H1 (cell line): ENCODE data around the gene CKS1B. TPM values are rescaled to one million over a fixed set of nuclear protein-coding genes. Genes with fewer than 3 reads are reported as not detected.

ENCODE experiments used
- CTCF ChIA-PET: fragments of 300-600 bp; sonication (Branson Sonifier 250); formaldehyde crosslinking; loops from one replicate; lab custom pipeline; 2021; ENCODE audit not compliant: partially characterized antibody; lab: Charles Lee
- POLR2A ChIA-PET: fragments of 300-600 bp; sonication (Branson Sonifier 250); formaldehyde crosslinking; loops from one replicate; lab custom pipeline; 2021; ENCODE audit warnings: inconsistent platforms; ENCODE audit not compliant: partially characterized antibody; lab: Charles Lee
- DNase-seq, 2 experiments: peaks; one replicate each; pipeline versions ENCODE4 v3.0.0 to v3.0.0-alpha.2; 2010 to 2022; ENCODE audit warnings: low spot score in 2 of 2, low read depth in 1 of 2, mixed read lengths in 1 of 2
- FAIRE-seq: peaks from 2 replicates; lab custom pipeline; 2011; peaks lifted over from hg19 to GRCh38; lab: Jason Lieb, UNC
- H2AFZ ChIP-seq: 2 replicates; pipeline ENCODE4 v1.8.1; 2012; ENCODE audit warnings: low read length, inconsistent platforms
- H2AK5ac ChIP-seq: 2 replicates; pipeline ENCODE4 v1.6.1; 2013; ENCODE audit warnings: low read depth, low read length
- H2BK120ac ChIP-seq: replicated peaks from 2 replicates; pipeline ENCODE3; 2013; ENCODE audit warnings: low read depth, low read length, inconsistent platforms
- H2BK12ac ChIP-seq: 2 replicates; pipeline ENCODE4 v1.6.1; 2013; ENCODE audit warnings: low read depth, low read length
- H2BK15ac ChIP-seq: 2 replicates; pipeline ENCODE4 v1.6.1; 2013; ENCODE audit warnings: low read length
- H2BK20ac ChIP-seq: 2 replicates; pipeline ENCODE4 v1.6.1; 2013; ENCODE audit warnings: low read length
- H2BK5ac ChIP-seq: 2 replicates; pipeline ENCODE4 v1.6.1; 2013; ENCODE audit warnings: low read depth, low read length
- H3K14ac ChIP-seq: 2 replicates; pipeline ENCODE4 v1.6.1; 2013; ENCODE audit warnings: inconsistent platforms; ENCODE audit not compliant: insufficient read length
- H3K18ac ChIP-seq: 2 replicates; pipeline ENCODE4 v1.6.1; 2013; ENCODE audit warnings: low read length; ENCODE audit errors: extremely low read depth
- H3K23ac ChIP-seq: 2 replicates; pipeline ENCODE4 v1.6.1; 2013; ENCODE audit warnings: inconsistent platforms; ENCODE audit not compliant: insufficient read length
- H3K23me2 ChIP-seq: 2 replicates; pipeline ENCODE4 v1.6.1; 2013; ENCODE audit warnings: low read depth, low read length
- H3K27ac ChIP-seq: 2 replicates; pipeline ENCODE4 v1.6.1; 2011; ENCODE audit warnings: low read depth, low read length, inconsistent platforms
- H3K27me3 ChIP-seq, 4 experiments: replicated peaks in 1 of 4; 1 replicate in 1 of 4; 2 replicates in 3 of 4; pipeline versions ENCODE4 v1.6.1 to v1.8.1; 2011 to 2013; ENCODE audit warnings: low read length in 3 of 4, mild to moderate bottlenecking in 3 of 4, inconsistent platforms in 2 of 4, mixed read lengths in 2 of 4, moderate library complexity in 1 of 4; ENCODE audit not compliant: control insufficient read depth in 3 of 4, insufficient read depth in 3 of 4; ENCODE audit errors: extremely low read depth in 1 of 4
- H3K36me3 ChIP-seq, 4 experiments: 2 replicates each; pipeline versions ENCODE4 v1.6.1 to v1.8.1; 2011 to 2013; ENCODE audit warnings: mild to moderate bottlenecking in 4 of 4, low read length in 3 of 4, moderate library complexity in 2 of 4, control low read depth in 1 of 4, inconsistent platforms in 1 of 4; ENCODE audit not compliant: insufficient read depth in 4 of 4, control insufficient read depth in 2 of 4
- H3K4ac ChIP-seq: replicated peaks from 2 replicates; pipeline ENCODE3; 2013; ENCODE audit warnings: low read length, low read depth, mixed read lengths, inconsistent platforms; ENCODE audit not compliant: insufficient read length
- H3K4me1 ChIP-seq, 4 experiments: replicated peaks in 1 of 4; 1 replicate in 1 of 4; 2 replicates in 3 of 4; pipeline versions ENCODE4 v1.6.1 to v1.8.1; 2011 to 2013; ENCODE audit warnings: low read length in 3 of 4, inconsistent platforms in 2 of 4, mixed read lengths in 1 of 4; ENCODE audit not compliant: insufficient read depth in 4 of 4, control insufficient read depth in 3 of 4
- H3K4me2 ChIP-seq, 2 experiments: 2 replicates each; pipeline versions ENCODE4 v1.6.1 to v1.8.1; 2011 to 2013; ENCODE audit warnings: low read depth in 2 of 2, low read length in 2 of 2, control low read depth in 1 of 2, inconsistent platforms in 1 of 2, mild to moderate bottlenecking in 1 of 2; ENCODE audit not compliant: insufficient read depth in 1 of 2
- H3K4me3 ChIP-seq, 4 experiments: fragments of 200-600, 300-600 bp in 1 of 4; sonication (generic), shearing (Covaris generic), sonication (Bioruptor Twin) in 1 of 4; 2 replicates each; pipeline versions ENCODE4 v1.5.1 to v1.8.1; 2011 to 2016; ENCODE audit warnings: low read length in 4 of 4, low read depth in 3 of 4, control low read depth in 2 of 4, inconsistent platforms in 2 of 4, mild to moderate bottlenecking in 2 of 4, mixed read lengths in 1 of 4, moderate library complexity in 1 of 4; ENCODE audit not compliant: insufficient read depth in 2 of 4; ENCODE audit errors: extremely low read depth in 1 of 4
- H3K56ac ChIP-seq: replicated peaks from 2 replicates; pipeline ENCODE3; 2013; ENCODE audit warnings: low read depth, mild to moderate bottlenecking, mixed read lengths, low read length, inconsistent platforms; ENCODE audit not compliant: insufficient read length
- H3K79me1 ChIP-seq: 2 replicates; pipeline ENCODE4 v1.6.1; 2013; ENCODE audit warnings: low read depth, low read length, control low read depth
- H3K79me2 ChIP-seq, 2 experiments: 2 replicates each; pipeline versions ENCODE4 v1.6.1 to v1.8.1; 2012 to 2013; ENCODE audit warnings: low read length in 2 of 2, mild to moderate bottlenecking in 2 of 2, inconsistent platforms in 1 of 2; ENCODE audit not compliant: insufficient read depth in 2 of 2, control insufficient read depth in 1 of 2
- H3K9ac ChIP-seq, 4 experiments: replicated peaks in 1 of 4; 1 replicate in 1 of 4; 2 replicates in 3 of 4; pipeline versions ENCODE4 v1.6.1 to v1.8.1; 2011 to 2013; ENCODE audit warnings: low read depth in 3 of 4, low read length in 3 of 4, control low read depth in 2 of 4, mild to moderate bottlenecking in 2 of 4, moderate library complexity in 2 of 4, inconsistent platforms in 1 of 4; ENCODE audit errors: extremely low read depth in 1 of 4
- H3K9me3 ChIP-seq, 2 experiments: 2 replicates each; pipeline versions ENCODE4 v1.6.1 to v1.8.1; 2012 to 2013; ENCODE audit warnings: mild to moderate bottlenecking in 2 of 2, moderate library complexity in 2 of 2, control low read depth in 1 of 2, inconsistent platforms in 1 of 2, low read depth in 1 of 2, low read length in 1 of 2, mixed read lengths in 1 of 2; ENCODE audit not compliant: insufficient read depth in 2 of 2
- H4K20me1 ChIP-seq, 2 experiments: replicated peaks in 1 of 2; 2 replicates each; pipeline versions ENCODE3 to v1.8.1; 2011 to 2013; ENCODE audit warnings: inconsistent platforms in 2 of 2, low read length in 2 of 2, mild to moderate bottlenecking in 1 of 2; ENCODE audit not compliant: insufficient read depth in 2 of 2, control insufficient read depth in 1 of 2
- H4K5ac ChIP-seq: 2 replicates; pipeline ENCODE4 v1.6.1; 2013; ENCODE audit warnings: low read length, low read depth, mixed read lengths, inconsistent platforms; ENCODE audit not compliant: insufficient read length
- H4K8ac ChIP-seq: 2 replicates; pipeline ENCODE4 v1.8.0; 2013; ENCODE audit warnings: mild to moderate bottlenecking, moderate library complexity, low read length, inconsistent platforms; ENCODE audit not compliant: insufficient read depth; ENCODE audit errors: extremely low read depth
- H4K91ac ChIP-seq: replicated peaks from 2 replicates; pipeline ENCODE3; 2013; ENCODE audit warnings: low read length, mixed read lengths, inconsistent platforms; ENCODE audit not compliant: insufficient read length
- ASH2L ChIP-seq: fragments of 200-600, 300-600 bp; sonication (generic); IDR thresholded peaks from one replicate; pipeline ENCODE4 v1.7.1; 2017; ENCODE audit warnings: low read length
- ATF2 ChIP-seq: IDR thresholded peaks from 2 replicates; pipeline ENCODE4 v1.6.1; 2012; ENCODE audit warnings: low read length, inconsistent platforms
- CBX8 ChIP-seq: fragments of 300-800, 300-1000 bp; sonication (generic); IDR thresholded peaks from 2 replicates; pipeline ENCODE4 v1.7.1; 2016; ENCODE audit warnings: low read depth, low read length, borderline replicate concordance
- CEBPB ChIP-seq: IDR thresholded peaks from 2 replicates; pipeline ENCODE4 v1.6.1; 2012; ENCODE audit warnings: low read depth, low read length
- KDM1A ChIP-seq: fragments of 200-600, 300-600 bp; sonication (generic); IDR thresholded peaks from 2 replicates; pipeline ENCODE4 v1.7.1; 2016; ENCODE audit warnings: mild to moderate bottlenecking, low read length, borderline replicate concordance
- MAFK ChIP-seq: IDR thresholded peaks from 2 replicates; pipeline ENCODE4 v1.6.1; 2012; ENCODE audit warnings: low read depth, mild to moderate bottlenecking, improper control_type of control experiment, low read length
- PHF8 ChIP-seq: fragments of 200-600 bp; sonication (generic); conservative IDR thresholded peaks from 2 replicates; pipeline ENCODE4 v1.7.1; 2012; ENCODE audit warnings: low read depth, mild to moderate bottlenecking, inconsistent platforms, low read length, moderate library complexity
- SP1 ChIP-seq: IDR thresholded peaks from 2 replicates; pipeline ENCODE4 v1.6.1; 2011; ENCODE audit warnings: low read depth, low read length
- SUZ12 ChIP-seq: fragments of 200-600 bp; sonication (generic); IDR thresholded peaks from 2 replicates; pipeline ENCODE4 v1.6.1; 2012; ENCODE audit warnings: mild to moderate bottlenecking, inconsistent platforms, low read length, moderate library complexity, mixed read lengths
- WGBS, 2 experiments: shearing (Covaris generic) in 1 of 2; methylation state at CpG; one replicate each; pipeline versions ENCODE4 v1.1.6 to v1.1.7; 2013 to 2015; ENCODE audit warnings: low lambda C conversion rate in 2 of 2, mixed read lengths in 2 of 2, inconsistent platforms in 1 of 2, low coverage in 1 of 2, missing lambda C conversion rate in 1 of 2; ENCODE audit not compliant: insufficient replicate concordance in 2 of 2, insufficient coverage in 1 of 2, insufficient read length in 1 of 2; ENCODE audit errors: extremely low coverage in 1 of 2, missing lambda C conversion rate in 1 of 2; 5-methylcytosine and 5-hydroxymethylcytosine counted together
- polyA plus RNA-seq, 7 experiments: library from polyadenylated mRNA; depleted of rRNA in 3 of 7; stranded (reverse) in 5 of 7; unstranded in 2 of 7; fragments of >200 nt in 5 of 7; fragments of 200-250 nt in 2 of 7; gene quantifications; 1 replicate in 5 of 7; 2 replicates in 1 of 7; 4 replicates in 1 of 7; pipeline versions ENCODE4 v1.2.1 to v1.2.3, GENCODE V29; 2011 to 2013; ENCODE audit warnings: missing spikeins in 2 of 7, mixed read lengths in 2 of 7
- total RNA-seq: library from RNA; stranded (reverse); fragmentation: NEBNext Ultra II Directional; extraction: Animal tissue kit (Norgen Biotek cat#: 25700); gene quantifications from 2 replicates; pipeline ENCODE4 v1.2.1, GENCODE V29; 2021

CKS1B gene
- total and polyA plus RNA-seq, 2 of the 8 experiments (the other 6 are each of a cell fraction or from before 2014, with no cell fraction given): 294 to 1,025 TPM

DNA sequence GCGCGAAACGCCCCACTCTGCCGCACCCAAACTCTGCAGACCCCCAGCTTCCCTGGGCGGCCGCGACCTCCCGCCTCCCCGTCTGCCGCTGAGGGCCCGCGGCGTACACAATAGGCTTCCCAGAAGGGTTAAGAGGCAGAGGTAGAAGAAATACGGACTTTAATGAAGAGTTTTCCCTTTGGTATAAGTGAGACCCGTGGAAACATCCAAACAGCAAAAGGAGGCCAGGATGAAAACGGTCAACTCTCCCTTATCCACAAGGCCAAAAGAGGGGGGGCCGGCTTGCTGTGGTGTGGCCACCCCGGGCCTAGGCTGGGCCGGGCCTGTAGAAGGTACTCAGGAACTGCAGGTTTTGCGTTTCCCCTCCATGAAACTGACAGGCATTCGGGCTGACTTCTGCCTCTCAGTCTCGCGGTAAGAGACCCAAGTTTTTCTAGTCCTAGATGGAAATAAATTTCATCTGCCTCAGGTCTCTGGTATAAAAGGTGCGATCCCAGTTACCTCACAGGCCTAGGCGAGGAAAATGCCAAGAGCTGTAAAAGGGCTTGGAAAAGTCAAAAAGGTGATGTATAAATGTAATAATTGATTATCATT, 12.2 kb upstream of the CKS1B start:
- Histone ChIP-seq H3K18ac (peak overlapping the region; percentile 28; the same call in 1 of the 2 replicates), H2BK12ac (no peak overlapping the region; the same call in 1 of the 2 replicates), H3K23me2 (no peaks in the 10 kb centered on the region), H4K8ac (peak overlapping the region; percentile 98), H4K91ac (no peak overlapping the region), H3K27me3 (no peaks in the 10 kb centered on the region; a peak in 1 of 7 replicates), H2BK15ac (no peak overlapping the region), H3K14ac (no peak overlapping the region), H3K79me1 (peaks cover 4% of the 10 kb centered on the region), H4K5ac (peak overlapping the region; percentile 67), H3K4me1 (peaks cover 1 to 4% (median 3%) of the 10 kb centered on the region in 4 experiments; a peak in 6 of 7 replicates), H3K79me2 (peaks cover 0 to 18% of the 10 kb centered on the region in 2 experiments; a peak in 3 of 4 replicates), H4K20me1 (peaks cover 0 to 8% of the 10 kb centered on the region in 2 experiments), H2BK120ac (no peak overlapping the region), H3K36me3 (peaks cover 18 to 44% (median 39%) of the 10 kb centered on the region in 4 experiments), H3K23ac (no peak overlapping the region), H3K9ac (peak overlapping the region; percentile 19 to 96 (median 94); a peak in 6 of 7 replicates), H2BK5ac (no peak overlapping the region), H3K27ac (peak overlapping the region; percentile 99; the same call in 1 of the 2 replicates), H3K4ac (no peak overlapping the region), H3K4me2 (peak overlapping the region; percentile 67 to 81), H2AK5ac (no peak overlapping the region), H2BK20ac (no peak overlapping the region), H3K56ac (peak overlapping the region; percentile 5), H3K9me3 (no peaks in the 10 kb centered on the region), H3K4me3 (peak overlapping the region; percentile 50 to 84 (median 54)), H2AFZ (no peak overlapping the region)
- CTCF ChIA-PET: interaction anchor here (1.0 to 8.2 kb wide), 8 partner anchors 22 to 98 kb away, joined by 3 to 113 read pairs (median 3); partner anchors contain the start of gene LENEP
- WGBS, 2 experiments: 22% methylated on average over 25 of the region's 25 CpGs; no CpG with 5 or more reads in 1 of the 2 experiments
- POLR2A ChIA-PET: interaction anchor here (1.2 to 42.8 kb wide), 8 partner anchors 3 to 354 kb away, joined by 3 to 662 read pairs (median 4); partner anchors contain the start of genes CKS1B, FLAD1, LENEP and PBXIP1
- DNase-seq: no peak
- no peak for FAIRE-seq
- TF ChIP-seq ATF2: peak; percentile 20; the same call in 1 of the 2 replicates
- no peak for TF ChIP-seq SUZ12
- TF ChIP-seq KDM1A: no peak
- TF ChIP-seq MAFK: no peak
- no peak for TF ChIP-seq PHF8
- TF ChIP-seq CEBPB: no peak
- TF ChIP-seq ASH2L: peak; percentile 9
- TF ChIP-seq SP1: no peak
- no peak for TF ChIP-seq CBX8
